SW 1271 (cell line): ENCODE data around the gene RIMS3.
"Not testable (repeated sequence)": the region's sequence is repeated elsewhere in the genome, so short reads cannot be mapped to it uniquely, and the experiment has no call there.

ENCODE experiments used
- DNase-seq, 2 experiments: peaks; one replicate each; lab custom pipeline; 2025; lab: John Stamatoyannopoulos, UW

The RIMS3 gene

DNA sequence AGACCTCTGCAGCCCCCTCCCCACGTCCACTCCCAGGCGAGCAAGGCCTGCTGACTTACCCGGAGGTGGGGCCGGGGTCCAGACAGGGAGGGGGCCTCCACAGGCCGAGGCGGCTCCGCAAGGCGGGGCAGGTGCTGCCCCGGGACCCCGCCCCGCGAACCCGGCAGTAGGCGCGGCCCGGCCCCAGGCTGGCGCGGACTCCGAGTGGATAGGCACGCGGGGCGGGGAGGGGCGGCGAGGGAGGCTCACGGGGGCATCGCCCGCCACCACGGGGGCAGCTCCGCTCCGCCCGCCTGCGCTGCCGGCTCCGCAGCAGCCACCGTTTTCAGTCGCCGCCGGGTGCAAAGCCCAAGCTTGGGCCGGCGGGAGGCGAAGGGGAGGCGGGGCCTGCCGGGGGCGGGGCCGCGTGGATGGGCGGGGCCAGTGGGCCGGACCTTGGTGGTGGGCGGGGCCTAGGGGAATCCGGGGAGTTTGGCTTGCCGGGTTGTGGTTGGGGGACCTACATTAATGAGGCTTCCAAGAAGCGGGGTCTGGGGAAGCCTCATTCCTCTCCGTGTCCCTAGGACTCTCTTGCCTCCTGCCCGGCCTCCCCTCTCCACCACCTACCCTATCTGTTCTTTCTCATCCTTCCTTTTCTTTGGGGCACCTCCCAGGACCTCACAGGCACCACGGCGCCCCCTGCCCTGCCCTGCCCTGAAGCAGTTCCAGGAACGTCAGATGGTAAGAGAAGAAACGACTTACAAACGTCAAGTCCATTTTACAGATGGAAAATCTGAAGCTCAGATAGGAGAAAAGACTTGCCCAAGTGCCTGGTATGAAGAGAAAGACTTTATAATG is at the start of gene RIMS3:
TSS of gene RIMS3 (minus strand) at position 348 of the 837 bp plus-strand sequence. CDS start 23,757 bp downstream, outside the sequence.
- peak in 1 of 2 experiments; percentile 35 for DNase-seq

DNA sequence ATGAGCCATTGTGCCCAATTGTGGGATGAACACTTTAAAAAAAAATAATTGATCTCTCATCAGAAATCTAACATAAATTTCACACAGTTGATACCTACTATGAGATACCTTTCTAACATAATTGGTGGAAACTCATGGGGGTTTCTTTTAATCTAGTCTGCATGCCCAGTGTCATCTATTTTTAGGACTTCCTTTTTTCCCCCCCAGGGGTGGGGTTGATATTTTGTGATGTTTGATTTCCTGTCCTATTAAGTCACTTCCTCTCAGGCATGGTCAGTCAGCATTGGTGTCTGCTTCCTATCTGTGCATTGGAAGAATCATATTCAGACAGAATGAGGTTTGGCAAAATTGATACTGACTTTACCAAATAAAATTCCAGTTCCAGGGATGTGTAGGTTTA is 47.5 kb upstream of the RIMS3 start:
- DNase-seq, result peak in 1 of 2 experiments; percentile 24

DNA sequence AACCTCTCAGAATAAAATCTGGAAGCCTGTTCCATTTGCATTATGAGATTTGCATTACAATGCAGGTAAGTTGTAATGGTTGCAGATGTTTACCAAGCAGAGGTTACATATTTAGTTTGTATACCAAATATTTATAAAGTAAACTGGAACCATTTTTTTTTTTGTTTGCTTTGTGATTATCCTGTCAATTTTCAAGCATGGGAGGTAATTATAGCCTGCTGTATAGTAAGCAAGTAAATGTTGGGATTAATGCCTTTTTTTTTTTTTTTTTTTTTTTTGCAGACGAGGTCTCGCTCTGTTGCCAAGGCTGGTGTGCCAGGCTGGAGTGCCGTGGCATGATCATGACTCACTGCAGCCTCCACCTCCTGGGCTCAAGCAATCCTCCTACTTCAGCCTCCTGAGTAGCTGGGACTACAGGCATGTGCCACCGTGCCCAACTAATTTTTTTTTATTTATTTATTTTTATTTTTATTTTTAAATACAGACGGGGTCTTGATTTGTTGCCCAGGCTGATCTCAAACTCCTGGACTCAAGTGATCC is 47.0 kb upstream of the RIMS3 start:
- no peak for DNase-seq

DNA sequence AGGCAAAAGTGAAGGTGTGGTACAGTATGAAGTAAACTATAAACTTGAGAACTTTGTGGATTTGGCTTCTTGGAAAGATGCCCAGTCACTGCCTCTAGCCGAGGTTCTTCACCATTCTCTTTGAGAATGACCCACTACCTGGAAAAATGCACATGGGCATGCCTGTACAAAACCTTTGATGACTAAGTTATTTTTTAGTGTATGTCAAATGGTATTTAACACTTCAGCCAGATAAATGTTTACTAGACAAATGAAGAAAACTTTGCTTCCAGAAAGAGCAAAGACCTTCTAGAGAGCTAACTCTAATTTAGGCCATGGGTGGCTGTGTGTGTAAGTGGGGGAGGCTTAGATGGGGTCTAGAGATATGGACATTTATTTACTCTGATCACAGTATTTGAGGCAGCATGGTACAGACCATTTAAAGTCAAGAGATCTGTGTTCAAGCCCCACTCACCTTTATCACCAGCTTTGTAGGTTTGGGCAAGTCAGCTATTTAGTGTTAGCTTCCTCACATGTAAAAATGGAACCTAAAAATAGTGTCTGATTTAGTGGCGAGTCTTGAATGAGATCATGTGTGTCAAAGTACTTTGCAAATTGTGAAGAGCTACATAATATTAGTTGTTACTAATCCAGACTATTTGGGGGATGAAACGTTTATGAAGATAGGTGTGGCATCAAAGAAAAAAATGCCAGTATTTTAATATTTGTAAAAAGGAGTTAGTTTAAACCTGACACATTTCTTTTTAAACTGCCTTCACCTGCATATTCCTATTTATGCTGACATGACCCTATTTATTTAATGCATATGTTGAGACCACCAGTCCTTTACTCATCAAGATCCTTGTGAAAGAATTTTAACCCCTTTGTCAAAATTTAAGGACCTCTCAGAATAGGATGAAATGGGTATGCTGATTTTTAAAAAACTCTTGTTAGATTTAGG is 46.3 kb upstream of the RIMS3 start:
- DNase-seq, result peak in 1 of 2 experiments; percentile 30

DNA sequence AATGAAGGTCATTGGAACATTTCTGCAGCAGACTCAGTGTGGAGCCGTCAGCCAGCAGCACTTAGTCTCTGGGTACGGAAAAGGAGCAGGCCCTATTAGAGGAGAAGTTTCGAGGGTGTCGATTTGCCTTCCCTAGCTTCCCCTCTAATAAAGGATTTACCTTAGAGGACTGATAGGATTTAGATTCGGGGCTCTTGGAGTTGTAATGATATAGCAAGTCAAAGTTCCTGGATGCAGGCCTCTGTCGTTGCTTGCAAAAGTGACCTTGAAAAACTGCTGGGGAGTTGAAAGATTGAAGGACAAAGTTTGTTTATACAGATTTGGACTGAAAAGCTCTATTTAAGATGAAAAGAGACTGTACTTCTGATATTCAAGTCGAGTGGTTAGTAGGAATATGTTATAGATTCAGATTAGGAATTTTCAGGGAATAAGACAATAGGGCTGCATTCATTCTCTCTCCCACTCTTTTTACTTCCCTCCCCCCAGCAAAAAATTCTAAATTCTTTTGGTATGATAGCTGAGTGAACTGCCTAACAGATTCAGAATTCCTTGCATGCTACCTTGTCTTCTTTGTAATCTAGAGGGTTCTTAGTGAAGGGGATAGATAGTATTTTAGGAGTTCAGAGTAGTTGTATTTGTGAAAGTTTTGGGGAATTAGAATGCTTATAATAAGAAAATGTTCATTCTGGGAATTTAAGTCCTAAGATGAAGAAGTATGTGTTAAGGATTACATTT is 45.3 kb upstream of the RIMS3 start:
- DNase-seq, result no peak

DNA sequence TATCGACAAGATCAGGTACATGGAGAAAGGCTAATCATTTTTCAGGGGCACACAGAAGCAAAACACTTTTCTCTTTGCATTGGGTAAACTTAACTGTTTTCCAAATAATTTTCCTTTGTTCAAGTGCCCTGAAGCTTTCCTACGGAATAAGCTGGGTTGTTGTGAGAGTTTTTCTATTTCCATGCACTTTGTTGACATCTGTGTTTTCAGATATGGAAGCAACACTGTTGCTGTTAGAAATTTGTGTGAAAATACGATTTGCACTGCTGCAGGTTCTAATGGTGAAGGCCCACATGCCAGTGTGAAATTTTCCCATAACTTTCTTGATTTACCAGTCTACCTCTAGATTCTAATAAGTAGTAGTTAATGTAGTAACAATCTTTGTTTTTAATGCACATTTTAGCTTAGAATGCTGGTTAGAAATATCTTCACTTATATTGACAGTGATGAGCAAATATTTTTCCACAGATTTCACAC is 44.4 kb upstream of the RIMS3 start:
- DNase-seq, result no peak

DNA sequence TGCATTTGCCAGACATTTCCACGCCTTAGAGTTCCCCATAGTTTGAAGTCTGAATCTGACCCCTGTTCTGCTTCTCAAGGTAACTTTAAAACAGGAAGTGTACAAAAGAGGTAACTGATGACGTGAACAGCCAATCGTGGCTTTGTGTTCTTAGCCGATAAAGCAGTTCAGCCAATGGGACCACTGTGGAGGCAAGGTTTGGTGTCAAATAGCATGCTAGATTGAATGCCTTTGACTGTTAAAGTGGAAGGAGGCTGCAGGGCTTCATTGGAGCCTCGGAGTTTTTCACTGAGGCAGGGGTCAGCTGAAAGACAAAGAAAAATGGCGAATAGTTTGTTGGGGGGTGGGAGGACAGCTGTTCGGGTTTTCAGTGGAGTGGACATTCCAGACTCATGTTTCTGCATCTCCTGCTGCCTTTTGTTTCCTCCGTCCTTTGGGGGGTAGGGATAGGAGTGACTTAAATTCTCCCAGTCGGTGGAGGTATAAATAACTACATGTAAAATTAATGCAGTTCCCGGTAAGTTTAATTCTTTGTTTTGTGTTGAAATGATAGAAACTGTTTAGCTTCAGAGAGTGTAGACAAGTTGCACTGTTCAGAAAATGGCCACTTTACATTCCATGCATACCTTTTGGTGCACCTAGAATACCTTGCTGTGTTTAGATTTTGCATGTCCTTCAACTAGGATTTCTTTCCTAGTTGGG is 43.8 kb upstream of the RIMS3 start:
- peak; percentile 15 to 84 for DNase-seq

DNA sequence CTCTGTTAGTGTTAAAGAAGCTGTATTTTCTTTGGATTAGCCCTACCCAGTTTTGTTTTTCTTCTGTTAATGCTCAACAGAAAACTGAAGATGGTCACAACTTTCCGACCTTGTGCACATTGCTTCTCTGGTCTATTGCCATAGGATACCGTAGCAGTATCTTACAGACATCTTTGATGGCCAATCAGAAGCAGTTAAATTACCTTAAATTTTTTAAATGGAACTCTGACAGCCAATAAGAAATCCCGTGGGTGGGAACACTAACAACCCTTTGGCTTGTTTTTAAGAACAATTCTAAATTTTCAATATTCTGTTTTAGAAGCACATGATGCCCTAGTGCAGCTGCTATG is 43.2 kb upstream of the RIMS3 start:
- DNase-seq, result peak in 1 of 2 experiments; percentile 76

DNA sequence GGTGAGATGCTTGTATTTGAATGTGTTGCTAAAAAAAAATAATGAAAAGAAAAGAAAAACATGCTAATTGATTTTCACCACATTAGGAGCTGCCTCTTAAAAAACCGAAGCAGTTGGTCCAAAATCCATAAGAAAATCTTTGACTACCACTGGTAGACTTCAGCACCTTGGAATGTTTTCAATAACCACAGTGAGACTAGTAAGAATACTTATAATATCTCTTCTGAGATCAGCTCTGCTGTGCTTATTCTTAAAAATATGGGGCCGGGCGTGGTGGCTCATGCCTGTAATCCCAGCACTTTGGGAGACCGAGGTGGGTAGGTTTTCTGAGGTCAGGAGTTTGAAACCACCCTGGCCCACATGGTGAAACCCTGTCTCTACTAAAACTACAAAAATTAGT is 41.1 kb upstream of the RIMS3 start:
- no peak for DNase-seq

DNA sequence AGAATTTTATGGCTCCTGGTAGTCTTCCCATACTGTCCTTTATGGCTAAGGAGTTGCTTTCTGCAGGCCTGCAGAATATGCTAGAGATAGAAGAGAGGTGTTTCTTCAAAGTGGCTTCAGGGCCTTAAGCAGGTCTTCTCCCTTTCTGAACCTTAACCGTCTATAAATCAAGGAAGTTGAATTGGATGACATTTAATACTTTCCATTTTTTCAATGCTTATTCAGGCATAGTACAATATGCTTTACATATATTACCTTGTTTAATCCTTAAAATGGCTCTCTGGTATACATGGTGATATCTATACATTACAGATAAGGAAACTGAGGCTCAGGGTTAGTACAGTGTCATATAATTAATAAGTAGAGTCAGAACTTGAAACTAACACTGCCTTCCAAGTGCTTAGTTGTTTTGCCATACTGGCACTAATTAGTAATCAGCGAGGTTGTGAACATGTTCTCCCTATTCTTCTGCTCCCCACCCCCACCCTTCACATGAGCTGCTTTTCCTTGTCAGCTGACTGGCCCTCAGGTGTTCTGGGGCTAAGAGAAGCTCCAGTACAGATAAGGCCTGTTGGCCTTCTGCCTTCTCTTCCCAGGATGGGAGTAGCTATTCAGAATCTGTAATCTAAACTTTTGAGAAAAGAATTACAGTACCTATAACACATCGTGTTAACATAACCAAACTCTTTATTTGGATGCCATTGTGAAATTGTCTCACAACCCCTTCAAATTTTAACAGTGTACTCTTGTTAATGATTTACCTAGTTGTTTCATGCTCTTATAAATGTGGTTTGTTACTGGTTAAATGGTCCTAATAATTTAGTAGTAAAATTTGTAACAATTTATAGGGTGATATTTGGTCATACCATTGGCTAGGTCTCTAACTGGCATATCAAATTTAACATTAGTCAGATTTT is 39.6 kb upstream of the RIMS3 start:
- DNase-seq, result no peak

DNA sequence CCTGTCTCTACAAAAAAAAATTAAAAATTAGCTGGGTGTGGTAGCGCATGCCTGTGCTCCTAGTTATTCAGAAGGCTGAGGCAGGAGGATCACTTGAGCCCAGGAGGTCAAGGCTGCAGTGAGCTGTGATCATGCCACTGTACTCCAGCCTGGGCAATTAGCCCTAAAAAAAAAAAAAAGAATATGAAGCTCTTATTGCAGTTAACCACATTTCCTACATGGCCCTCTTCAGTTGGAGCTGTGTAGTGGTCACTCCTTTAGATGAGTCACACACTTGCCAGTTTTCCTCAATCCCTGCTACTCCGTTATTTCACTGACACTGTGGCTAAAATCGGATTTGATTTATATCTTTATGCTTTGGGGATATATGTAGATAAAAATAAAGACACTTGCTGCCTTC is 37.8 kb upstream of the RIMS3 start:
- DNase-seq, result peak in 1 of 2 experiments; percentile 55

DNA sequence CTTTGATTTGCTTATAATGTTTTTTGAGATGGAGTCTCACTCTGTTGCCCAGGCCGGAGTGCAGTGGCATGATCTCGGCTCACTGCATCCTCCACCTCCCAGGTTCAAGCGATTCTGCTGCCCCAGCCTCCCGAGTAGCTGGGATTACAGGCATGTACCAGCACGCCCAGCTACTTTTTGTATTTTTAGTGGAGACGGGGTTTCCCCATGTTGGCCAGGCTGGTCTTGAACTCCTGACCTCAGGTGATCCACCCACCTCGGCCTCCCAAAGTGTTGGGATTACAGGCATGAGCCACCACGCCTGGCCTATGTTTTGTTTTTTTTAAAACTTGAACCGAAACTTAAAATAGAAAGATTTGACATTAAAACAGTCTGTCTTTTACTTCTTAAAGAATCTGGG is 37.3 kb upstream of the RIMS3 start:
- not testable (repeated sequence) for DNase-seq

DNA sequence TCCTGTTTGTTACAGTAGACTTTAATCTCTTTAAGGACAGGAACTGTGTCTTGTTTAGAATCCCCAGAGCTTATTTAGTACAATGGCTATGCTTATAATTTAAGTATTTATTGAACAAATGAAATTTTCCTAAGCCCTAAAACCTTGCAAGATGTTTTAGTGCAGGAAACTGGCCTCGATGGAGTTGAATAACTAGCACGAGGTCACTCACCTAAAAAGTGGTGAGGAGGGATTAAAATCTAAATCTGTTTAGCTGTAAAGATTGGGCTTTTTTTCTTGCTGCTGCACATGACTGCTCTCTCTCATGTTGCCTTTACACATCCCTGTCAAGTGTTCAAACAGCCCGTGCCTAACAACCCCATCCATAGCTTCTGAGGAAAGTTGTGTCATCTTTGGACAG is 36.2 kb upstream of the RIMS3 start:
- DNase-seq, result no peak

DNA sequence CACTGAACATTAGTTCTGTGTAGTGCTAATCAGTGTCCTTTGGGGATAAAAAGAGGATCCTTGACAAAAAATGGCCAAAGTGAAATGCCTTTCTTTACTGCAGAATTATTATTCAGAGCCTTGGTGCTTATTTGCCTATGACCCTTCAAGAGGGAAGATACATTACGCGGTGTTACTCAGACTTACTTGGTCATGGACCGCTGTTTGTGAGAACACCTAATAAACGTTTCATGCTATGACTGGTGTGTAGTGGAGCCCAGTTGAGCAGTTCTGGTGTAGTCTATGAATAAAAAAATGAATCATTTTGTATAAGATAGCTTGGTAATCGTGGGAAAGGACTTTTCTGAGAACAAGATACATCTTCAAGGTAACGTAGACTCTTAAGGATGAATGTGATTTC is 34.3 kb upstream of the RIMS3 start:
- no peak for DNase-seq

DNA sequence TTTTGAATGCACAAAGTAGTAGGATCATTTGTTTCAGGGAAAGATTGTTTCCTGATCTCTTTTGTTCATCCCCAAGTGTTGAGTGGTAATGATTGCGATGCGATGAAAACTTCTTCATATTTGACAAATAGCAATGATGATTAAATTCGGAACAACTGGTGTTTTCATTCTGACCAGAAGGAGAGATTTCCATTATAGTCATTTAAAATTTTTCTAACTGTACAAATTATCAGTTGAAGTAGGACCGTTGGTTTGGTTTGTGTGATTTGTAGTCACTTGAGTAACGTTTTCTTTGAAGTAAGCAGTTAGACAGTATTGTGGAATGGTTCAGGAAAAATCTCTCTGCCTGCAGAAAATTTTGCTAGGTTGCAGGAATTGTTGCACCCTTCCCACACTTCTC is 32.0 kb upstream of the RIMS3 start:
- no peak for DNase-seq

DNA sequence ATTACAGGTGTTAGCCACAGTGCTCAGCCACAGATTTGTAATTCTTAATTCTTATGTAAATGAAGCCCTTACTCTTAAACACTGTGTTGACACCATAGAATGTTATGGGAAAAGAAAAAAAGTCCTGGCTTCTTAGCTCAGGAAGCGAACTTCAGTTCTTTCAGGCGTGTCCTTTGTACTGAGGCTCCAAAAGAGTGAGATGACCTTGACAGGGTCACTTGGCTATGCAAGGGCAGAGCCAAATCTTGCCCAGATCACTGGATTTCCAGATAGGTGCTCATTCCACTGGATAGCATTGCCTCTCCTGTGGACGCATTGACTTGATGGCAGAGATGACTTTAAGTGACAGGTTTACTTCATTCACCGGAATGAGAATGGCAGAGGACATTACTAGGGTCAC is 30.8 kb upstream of the RIMS3 start:
- no peak for DNase-seq

DNA sequence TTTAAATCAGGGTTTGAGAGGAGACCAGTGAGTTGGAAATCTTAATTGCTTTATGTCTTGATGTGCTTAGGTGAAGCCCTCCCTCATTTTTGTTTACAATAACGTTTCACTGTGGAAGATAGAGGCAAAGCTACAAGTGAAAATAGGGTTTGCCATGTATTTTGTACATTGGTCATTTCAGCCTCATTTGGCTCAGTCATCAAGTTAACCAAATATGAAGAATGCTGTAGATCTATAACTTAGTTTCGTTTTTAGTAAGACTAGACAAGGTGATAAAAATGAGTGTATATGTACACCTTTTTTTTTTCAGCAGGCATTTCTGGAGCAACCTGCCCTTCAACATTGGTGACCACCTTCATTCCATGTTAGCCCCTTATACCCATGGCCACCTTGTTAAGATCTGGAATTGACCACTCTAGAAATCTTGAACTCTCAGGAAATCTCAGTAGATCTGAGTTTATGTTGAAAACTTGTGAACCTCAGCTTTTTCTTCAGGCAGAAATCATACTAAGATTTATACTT is 28.9 kb upstream of the RIMS3 start:
- DNase-seq, result no peak

DNA sequence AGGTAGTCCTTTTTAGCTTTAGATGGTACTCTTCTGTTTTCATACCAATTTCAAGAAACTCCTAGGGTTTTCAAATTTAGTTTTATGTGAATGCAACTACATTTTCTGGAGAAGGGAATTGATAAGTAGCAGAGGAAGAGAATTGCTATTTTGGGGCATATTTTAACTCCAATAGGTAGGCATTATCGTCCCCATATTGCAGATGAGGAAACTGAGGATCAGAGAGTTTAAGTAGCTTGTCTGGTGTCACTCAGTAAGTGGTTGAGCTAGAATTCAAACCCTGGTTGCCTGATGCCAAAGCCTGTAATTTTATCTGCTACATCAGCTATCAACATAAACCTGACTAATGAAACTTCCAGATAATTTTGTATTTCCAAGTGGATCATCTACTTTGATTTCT is 27.9 kb upstream of the RIMS3 start:
- DNase-seq, result no peak

DNA sequence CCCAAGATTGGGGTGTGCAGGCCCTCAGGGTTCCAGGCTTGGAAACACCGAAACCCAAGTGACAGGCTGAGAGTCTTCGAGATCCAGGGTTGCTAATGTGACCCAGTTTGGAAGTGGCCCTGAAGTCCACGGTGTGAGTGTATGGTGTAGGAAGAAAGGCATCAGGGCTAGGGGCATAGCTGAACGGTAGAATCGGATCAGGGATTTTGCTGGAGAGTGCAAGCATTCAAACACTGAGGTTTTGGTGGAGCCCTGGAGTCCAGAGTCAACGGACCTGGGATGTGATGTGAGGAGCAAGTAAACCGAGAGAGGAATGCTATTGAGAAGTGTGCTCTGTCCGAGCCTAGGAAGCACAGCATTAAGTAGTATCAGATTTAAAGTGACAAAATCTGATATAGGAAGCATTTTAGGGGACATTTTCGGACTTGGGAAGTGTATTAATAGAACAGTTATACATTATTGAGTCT is 27.0 kb upstream of the RIMS3 start:
- DNase-seq, result peak in 1 of 2 experiments; percentile 53
